ENCODE data around the gene FPR3.

DNA sequence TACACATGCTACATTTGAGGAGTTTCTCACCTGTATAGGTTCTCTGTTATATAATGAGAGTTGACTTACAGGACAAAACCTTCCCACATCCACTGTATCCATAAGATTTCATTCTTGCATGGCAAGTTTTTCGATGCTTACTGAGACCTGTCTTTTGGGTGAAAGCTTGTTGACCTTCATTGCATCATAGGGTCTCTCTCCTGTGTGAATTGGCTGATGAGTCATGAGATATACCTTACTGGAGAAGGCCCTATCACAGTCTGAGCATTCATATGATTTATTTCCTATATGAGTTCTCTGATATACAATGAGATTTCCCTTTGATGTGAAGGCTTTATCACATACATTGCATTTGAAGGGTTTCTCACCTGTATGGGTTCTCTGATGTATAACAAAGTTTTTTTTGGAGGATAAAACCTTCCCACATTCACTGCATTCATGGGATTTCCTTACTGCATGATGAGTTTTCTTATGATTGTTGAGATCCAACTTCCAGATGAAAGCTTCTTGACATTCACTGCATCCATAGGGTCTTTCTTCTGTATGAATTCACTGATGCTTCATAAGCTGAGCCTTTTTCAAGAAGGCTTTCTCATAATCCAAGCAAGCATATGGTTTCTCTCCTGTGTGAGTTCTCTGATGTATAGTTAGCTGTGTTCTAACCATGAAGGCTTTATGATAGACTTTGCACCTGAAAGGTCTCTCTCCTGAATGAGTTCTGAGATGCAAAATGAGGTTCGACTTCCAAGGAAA, 67.1 kb downstream of the FPR3 start:
- TF ChIP-seq CTCF (IDR thresholded peaks at IDR 0.05) = no peak
- TF ChIP-seq POLR2A (IDR thresholded peaks at IDR 0.05) = no peak

Measured in sigmoid colon (tissue), 3 donors.